HG03139 (cell line): Measurements from ENCODE around the gene THG1L.
A peak's percentile ranks its signal among the peaks of the same experiment; 100 is the strongest.
"Not testable (repeated sequence)": the region's sequence is repeated elsewhere in the genome, so short reads cannot be mapped to it uniquely, and the experiment has no call there.

ENCODE experiments used
- ATAC-seq: cut with Tn5 transposase; IDR thresholded peaks from one replicate; pipeline ENCODE4 v1.9.1; 2021; ENCODE audit not compliant: unreplicated experiment

Gene THG1L

GRCh38 chr5:157731272-157732129 lies at the start of gene THG1L:
THG1L (plus strand) TSS chr5:157731420; CDS start chr5:157731441, 21 bp downstream.
- peak; percentile 95 for ATAC-seq

GRCh38 chr5:157682257-157682656 lies 49.0 kb upstream of the THG1L start:
- no peak for ATAC-seq

- ATAC-seq = not testable (repeated sequence)
These were observed 44.7 kb upstream of the THG1L start for GRCh38 chr5:157686276-157687197.

GRCh38 chr5:157687198-157687554 lies 44.0 kb upstream of the THG1L start:
- ATAC-seq = no peak

GRCh38 chr5:157689942-157690689 lies 41.1 kb upstream of the THG1L start:
- no peak for ATAC-seq

- no peak for ATAC-seq
These were observed 40.4 kb upstream of the THG1L start for GRCh38 chr5:157690690-157691433.

- ATAC-seq = not testable (repeated sequence)
These were observed 37.4 kb upstream of the THG1L start for GRCh38 chr5:157693816-157694215.

- ATAC-seq = not testable (repeated sequence)
These were observed 35.1 kb upstream of the THG1L start for GRCh38 chr5:157696154-157696553.

GRCh38 chr5:157698674-157699073 lies 32.5 kb upstream of the THG1L start:
- ATAC-seq = not testable (repeated sequence)

- ATAC-seq = no peak
These were observed 27.5 kb upstream of the THG1L start for GRCh38 chr5:157703736-157704135.

- ATAC-seq = no peak
These were observed 22.4 kb upstream of the THG1L start for GRCh38 chr5:157708866-157709265.

- ATAC-seq = no peak
These were observed 21.9 kb upstream of the THG1L start for GRCh38 chr5:157709346-157709745.

GRCh38 chr5:157710431-157710830 lies 20.8 kb upstream of the THG1L start:
- no peak for ATAC-seq

- no peak for ATAC-seq
These were observed 20.3 kb upstream of the THG1L start for GRCh38 chr5:157710882-157711281.

- ATAC-seq = no peak
These were observed 17.2 kb upstream of the THG1L start for GRCh38 chr5:157713830-157714595.

GRCh38 chr5:157714596-157714864 lies 16.7 kb upstream of the THG1L start:
- no peak for ATAC-seq

GRCh38 chr5:157718519-157718918 lies 12.7 kb upstream of the THG1L start:
- peak; percentile 82 for ATAC-seq

GRCh38 chr5:157719245-157719644 lies 12.0 kb upstream of the THG1L start:
- ATAC-seq = no peak

- ATAC-seq = no peak
These were observed 10.1 kb upstream of the THG1L start for GRCh38 chr5:157721159-157721558.

GRCh38 chr5:157722895-157723294 lies 8.3 kb upstream of the THG1L start:
- not testable (repeated sequence) for ATAC-seq
